ENCODE results near the gene EIF4A3.
"Not testable (repeated sequence)": the region's sequence is repeated elsewhere in the genome, so short reads cannot be mapped to it uniquely, and the experiment has no call there.

The EIF4A3 gene

DNA sequence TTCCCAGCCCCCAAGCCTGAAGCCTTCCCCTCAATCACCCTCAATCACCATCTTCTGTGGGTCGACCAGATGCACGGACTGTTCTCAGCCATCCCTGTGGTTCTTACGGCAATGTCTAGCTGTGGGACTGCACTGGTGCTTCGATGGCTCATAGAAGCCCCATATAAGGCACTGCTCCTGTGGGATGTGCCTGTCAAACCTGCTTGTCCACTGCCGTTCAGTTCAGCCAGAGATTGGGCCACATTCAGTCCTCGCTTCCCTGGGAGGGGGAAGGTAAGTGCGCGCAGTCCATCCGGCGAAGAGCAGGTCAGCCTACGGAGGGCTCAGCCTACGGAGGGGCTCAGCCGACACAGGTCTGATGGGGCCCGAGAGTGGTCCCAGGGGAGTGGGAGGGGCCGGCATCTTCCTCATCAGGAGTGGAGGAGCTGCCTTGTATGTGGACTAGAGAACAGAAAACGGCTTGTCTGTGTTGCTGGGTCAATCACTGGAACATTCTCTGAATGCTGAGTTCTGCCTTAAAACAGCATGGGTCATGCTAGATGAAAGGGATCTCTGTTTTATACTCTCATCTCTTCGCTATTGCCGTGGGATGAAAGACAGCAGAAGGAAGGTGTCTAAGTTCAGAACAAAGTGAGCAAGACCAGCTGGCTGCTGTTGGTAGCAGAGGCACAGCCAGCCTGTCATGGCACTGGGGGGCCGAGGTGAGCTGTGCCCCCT lies 23.0 kb upstream of the EIF4A3 start, which contains the start of gene CARD14:
Gene CARD14 (plus strand): TSS at position 247 of the 717 bp plus-strand sequence. CDS start 11,409 bp downstream, outside the sequence.
- DNase-seq, result no peak

DNA sequence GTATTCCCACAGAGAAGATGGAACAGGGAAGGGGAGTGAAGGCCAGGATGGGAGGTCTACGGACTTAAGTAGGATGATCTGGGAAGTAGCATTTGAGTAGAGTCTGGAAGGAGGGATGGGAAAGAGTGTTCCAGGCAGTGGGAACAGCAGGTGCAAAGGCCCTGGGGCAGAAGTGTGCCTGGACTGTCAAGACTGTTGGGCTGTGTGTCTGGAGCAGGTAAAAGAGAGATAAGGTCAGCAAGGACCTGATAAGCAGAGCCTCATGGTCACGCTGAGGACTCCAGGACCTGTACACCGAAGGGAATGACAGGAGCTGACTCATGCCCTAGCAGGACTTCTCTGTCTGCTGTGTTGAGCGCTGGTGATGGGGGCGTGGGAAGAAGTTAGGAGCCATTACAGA lies 22.2 kb upstream of the EIF4A3 start:
- no peak for DNase-seq

DNA sequence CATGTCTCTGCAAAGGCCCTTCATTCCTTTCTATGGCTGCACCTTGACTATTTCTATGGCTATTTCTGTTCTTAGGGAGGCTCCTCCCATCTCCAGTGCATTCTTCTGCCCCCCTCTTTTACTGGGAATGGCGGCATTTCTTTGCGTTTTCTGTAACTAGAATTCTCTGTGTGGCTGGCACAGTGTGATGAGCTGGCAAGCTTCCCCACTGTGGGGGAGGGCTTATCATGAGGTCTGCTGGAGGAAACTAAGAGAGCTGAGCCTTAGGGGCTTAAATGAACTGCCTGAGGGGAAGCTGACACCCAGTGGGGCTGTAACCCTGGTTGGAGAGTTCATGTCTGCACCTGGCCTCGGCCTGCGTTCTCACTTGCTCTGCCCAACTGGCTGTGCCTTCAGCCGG lies 21.4 kb upstream of the EIF4A3 start:
- no peak for DNase-seq

DNA sequence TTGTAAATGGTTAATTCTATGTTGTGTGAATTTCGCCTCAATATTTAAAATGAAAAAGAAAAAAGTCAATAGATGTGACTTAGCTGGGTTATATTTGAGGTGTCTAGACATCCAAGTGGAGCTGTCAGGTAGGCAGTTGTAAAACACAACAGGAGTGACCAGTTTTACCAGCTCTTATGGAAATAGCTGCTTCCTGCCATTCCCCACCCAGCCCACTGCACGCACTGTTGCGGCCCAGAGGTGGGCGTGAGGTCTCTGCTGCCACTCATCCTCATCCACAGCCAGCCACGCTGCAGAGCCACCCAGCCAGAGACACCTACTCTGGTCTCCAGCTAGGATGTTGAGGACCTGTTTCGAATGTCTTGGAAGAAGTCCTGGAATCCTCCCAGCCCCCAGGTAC lies 19.5 kb upstream of the EIF4A3 start:
- no peak for DNase-seq

DNA sequence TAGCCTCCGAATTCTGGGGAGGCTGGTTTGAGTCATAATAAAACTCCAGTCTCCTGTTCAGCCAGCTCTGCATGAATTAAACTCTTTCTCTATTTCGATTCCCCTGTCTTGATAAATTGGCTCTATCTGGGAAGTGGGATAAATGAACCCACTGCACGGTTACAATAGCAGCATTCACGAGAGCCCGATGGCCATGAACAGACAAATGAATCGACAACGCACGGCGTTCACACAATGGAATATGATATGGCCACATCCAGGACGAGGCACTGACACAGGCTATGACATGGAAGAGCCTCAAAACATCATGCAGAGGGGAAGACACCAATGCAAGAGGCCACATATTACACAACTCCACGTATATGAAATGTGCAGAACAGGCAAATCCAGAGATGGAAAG lies 17.3 kb upstream of the EIF4A3 start:
- no peak for DNase-seq

DNA sequence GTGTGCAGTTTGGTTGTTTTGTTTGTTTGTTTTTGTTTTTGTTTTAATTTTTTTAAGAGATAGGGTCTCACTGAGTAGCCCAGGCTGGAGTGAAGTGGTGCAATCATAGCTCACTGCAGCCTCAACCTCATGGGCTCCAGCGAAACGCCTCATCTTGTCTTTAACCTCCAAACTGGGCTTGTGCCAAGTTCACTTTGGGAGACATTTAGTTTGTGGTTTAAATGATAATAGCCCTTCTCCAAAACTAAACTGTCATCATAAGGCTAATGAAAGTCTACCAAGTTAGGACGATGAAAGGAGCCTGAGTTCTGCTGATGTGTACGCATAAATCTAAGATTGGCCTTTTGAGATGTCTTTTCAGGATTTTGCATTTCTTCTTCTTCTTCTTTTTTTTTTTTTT lies 16.4 kb upstream of the EIF4A3 start:
- no peak for DNase-seq

DNA sequence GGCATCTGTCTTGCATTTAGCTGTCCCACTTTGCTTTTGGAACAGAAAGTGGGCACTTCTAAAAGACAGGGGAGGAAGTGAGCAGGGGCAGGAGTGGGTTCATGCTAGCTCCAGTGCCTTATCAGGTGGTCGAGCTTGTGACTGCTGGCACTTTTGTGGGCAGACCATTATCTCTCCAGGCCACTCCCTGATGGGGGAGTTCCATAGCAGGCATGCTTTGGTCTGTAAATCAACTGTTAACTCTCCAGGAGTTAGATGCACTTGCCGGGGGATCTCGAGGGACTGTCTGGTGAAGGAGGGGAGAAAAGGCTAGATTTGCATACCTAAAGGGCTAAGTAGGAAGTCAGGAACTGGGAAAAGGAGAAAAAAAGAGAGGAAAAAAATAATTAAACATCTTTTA lies 13.6 kb upstream of the EIF4A3 start:
- DNase-seq, result no peak

DNA sequence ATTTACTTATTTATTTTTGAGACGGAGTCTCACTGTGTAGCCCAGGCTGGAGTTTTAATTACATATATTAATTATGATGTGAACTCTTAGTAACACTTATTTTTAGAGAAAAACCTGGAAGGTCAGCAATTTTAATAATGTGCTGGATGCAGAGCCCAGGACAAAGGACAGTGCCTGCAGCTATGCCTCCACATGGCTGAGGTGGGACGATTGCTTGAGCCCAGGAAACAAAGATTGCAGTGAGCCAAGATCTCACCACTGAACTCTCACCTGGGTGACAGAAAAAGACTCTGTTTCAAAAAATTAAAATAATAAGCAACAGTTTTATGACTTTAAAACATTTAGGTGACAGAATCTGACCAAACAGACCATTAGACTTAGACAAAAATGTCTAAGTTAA lies 11.9 kb upstream of the EIF4A3 start:
- DNase-seq, result no peak

DNA sequence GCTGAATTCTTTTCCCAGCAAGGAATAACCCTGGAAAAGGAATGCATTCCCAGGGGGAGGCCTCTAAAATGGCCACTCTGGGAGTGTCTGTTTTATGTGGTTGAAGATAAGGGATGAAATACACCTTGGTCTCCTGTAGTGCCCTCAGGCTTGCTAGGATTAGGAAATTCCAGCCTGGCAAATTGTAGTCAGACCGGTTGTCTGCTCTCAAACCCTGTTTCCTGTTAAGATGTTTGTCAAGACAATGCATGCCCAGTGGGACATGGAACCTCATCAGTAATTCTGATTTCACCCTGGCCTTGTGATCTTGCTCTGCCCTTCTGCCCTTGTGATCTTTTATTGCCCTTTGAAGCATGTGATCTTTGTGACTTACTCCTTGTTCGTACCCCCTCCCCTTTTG lies 8.7 kb upstream of the EIF4A3 start:
- DNase-seq, result not testable (repeated sequence)

DNA sequence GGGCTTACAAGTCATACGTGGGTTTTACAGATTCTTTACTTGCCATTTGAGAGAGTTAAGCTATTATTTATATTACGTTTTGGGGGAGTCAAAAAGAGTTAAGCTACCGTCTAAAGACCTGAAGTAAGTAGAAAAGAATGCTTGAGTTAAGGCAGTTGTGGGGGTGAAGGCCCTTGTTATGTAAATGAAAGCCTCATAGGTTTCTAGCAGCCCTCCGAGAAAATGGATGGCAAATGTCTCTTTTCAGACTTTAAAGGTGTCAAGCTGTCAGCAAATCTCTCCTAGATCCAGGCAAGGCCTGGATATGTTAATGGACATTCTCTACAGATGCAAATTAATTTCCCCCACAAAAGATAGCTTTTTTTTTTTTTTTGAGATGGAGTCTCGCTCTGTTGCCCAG lies 7.2 kb upstream of the EIF4A3 start:
- DNase-seq, result no peak

DNA sequence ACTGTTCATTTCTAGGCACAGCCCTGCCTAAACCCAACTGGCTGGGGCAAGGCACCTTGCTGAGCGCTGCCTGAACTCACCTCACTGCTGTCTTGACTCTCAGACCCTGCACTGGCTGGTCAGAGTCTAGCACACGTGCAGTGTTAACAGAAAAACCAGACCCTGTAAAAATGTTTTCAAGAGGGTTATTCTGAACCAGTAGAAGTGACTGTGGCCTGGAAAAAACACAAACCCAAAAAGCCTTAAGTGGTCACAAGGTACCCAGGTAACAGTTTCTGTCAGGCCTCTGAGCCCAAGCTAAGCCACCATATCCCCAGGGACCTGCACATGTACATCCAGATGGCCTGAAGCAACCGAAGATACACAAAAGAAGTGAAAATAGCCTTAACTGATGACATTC lies 6.1 kb upstream of the EIF4A3 start:
- no peak for DNase-seq

DNA sequence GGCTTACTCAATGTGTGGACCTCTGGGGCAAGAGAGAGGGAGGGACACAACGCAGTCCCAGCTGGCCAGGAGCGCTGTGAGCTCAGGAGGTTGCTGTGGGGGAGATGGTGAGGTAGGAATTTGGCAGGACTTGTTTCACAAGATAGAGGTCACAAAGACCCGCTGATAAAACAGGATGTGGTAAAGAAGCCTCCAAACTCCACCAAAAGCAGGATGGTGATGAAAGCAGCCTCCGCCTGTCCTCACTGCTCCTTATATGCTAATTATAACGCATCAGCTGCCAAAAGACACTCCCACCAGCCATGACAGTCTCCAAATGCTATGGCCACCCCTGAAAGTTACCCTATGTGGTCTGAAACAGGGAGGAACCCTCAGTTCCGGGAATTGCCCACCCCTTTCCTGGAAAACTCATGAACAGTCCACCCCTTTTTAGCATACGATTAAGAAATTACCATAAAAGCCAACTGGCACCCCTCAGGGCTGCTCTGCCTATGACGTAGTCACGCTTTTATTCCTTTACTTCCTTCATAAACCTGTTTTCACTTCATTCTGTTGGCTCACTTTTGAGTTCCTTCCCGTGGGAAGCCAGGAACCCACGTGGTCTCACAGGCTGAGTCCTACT lies 5.3 kb upstream of the EIF4A3 start:
- DNase-seq, result no peak

DNA sequence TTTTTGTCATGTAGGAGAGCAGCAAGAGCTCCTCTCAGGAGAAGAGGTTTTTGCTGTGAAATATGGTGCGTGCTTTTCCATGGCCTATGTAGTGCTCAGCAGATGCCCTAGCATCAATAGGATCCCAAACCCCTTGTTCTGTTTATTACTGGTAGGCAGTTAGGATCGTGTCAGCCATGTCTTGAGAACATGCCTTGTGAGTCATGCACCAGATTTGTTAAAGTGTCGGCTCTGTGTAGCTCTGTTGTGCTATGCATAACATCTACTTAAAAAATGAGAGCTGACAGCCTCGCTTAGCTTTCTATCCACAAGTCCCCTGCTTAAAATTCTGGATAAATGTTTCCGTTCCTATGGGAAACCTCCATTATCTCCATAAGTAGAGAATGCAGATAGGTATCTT lies 4.4 kb upstream of the EIF4A3 start:
- no peak for DNase-seq

DNA sequence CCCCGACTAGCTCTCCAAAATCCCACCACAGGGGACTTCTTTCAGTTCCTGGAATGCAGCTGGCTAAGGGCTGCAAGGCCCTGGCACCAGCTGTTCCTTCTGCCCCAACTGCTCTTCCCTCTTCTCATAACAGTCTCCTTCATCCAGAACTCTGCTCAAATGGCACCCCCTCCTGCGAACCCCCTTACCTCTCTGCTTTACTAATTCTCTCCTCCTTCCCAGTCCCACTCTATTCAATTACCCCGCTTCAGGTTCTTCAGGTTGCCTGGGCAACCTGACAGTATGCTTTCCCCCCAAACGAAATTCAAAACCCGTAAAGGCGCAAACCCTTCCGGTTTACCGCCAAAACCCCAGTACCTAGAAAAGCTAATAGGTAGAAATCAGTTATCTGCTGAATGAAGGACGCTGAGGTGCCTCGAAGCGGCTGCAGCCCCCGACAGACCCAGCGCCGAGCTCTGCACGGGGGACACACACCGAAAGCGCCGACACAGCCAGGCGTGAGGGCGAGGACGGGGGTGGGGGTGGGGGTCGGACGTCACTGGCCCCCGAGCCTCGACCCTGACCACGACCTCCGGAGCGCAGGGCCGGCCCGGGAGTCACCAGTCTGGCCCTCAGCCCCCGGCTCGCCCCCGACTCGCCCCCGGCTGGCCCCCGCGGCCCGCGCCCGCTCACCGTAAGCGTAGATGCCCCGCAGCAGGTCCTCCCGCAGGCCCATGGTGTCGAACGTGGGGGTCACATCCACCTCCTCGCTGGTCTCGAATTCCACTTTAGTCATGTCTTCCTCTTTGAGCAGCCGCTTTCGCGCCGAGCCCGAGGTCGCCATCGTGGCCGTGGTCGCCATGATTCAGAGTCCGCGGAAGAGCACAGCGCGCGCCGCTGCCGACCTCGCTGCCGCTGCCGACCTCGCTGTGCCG lies 550 bp downstream of the EIF4A3 start:
- no peak for DNase-seq

DNA sequence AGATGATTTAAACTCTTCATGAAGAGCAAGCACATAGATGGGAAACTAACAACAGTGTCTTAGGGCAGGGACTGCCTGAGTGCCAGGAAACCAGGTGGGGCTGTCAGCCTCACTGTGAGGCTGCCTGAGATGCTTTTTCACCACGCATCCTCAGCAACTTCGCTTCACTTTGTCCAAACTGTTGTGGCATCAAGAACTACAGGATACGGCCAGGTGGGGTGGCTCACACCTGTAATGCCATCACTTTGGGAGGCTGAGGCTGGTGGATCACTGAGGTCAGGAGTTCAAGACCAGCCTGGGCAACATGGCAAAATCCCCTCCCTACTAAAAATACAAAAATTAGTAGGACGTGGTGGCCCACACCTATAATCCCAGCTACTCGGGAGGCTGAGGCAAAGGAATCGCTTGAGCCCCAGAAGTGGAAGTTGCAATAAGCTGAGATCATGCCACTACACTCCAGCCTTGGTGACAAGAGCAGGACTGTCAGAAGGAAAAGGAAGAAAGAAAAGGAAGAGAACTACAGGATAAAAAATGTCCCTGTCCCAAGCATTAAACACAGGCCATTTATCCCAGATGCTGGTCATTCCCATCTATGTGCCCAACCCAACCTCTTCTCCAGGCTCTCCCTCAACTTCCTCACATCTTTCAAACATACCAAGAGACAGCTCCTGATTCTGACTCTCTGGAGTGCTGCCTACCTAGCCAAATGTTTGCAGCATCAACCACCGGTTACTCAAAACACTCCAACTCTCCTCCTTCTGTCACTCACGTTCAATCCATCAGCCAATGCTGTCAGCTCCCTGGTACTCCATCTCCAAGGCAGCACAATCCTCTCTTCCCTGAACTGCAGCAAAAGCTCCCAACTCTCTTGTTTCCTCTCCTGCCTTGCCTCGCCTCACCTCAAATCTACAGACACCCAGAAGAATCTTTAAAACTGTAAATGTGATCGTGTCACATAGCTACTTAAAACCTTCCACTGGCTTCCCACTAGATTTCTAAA lies 1.6 kb downstream of the EIF4A3 start:
- no peak for DNase-seq

DNA sequence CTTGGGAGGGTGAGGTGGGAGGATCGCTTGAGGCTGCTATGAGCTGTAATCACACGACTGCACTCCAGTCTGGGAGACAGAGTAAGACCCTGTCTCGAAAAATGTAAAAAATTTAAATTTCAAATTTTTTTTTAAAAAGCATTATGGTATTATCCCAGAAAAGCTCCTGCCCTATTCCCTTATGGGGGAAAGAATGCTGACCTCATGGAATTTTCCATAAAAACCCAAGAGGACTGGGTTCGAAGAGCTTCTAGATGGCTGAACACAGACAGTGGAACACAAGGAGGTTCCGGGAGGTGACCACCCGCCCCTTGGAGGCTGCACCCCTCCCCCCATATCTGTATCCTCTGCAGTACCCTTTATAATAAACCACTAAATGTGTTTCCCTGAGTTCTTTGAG lies 4.0 kb downstream of the EIF4A3 start:
- no peak for DNase-seq

DNA sequence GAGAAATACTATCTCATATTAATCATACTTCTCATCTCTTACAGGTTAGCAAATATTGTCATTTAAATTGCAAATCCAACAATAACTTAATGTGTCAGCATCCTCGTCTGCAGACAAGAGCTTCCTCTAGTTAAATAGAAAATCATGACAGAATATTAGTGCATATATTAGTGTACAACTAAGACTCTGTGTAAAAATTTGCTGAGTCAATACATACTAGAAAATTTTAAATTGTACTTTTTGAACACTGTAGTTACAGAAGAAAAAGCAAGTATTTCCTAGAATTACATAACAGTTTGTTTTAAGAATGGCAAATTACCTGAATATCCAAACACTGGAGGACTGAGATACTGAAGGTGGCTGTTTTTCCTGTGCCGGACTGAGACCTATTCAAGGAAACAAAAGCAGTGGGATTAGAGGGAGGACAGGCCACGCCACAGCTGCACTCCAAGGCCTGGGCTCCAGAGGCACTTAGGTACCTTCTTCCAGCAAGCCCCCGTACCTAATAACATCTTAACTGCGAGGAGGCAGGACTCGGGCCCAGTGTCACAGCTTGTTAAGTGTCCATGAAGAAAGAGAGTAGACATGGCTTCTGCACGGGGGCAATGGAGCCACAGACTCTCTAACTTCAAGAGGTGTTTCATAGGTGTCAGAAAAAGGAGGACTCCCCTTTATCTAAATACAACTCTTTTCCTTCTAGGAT lies 5.3 kb downstream of the EIF4A3 start:
- DNase-seq, result no peak

DNA sequence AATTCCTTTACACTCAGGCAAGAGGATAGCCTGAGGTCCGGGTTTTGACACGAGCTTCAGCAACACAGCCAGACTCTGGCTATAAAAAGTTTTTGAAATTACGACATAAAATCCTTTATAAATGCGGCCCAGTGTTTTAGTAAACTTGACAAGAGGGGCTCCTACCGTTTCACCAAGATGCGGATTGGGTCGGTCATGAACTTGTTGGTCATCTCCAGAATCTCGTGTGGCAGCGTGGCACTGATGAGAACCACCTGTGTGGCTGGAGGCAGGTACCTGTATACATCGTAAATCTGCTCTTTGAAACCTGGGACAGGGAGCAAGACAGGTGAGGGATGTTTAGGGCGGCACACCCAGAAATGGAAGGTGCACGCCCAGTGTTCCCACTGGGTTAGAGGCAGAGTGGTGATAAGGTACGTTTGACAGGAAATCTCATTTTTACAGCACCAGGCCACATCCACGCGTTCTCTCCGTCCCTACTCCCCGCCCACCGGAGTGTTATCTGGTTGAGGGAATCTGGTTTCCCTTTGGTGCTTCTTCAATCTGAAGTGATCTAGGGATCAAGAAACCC lies 8.0 kb downstream of the EIF4A3 start:
- DNase-seq, result no peak

DNA sequence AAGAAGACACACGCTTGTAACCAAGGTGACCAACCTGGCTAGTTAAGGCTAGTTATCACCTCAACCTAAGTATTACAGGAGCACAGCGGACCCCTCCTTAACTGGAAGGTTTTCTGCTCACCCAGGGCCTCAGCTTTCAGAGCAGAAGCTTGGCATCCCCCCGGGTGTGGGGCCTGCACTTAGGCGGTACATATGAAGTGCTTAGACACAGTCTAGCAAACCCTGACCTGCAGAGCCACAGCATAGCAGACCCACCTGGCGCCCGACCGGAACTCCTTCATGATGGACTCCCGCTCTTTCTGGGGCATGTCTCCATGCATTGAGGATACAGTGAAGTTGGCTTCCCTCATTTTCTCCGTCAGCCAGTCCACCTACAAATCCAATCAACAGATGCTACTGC lies 9.8 kb downstream of the EIF4A3 start:
- no peak for DNase-seq

DNA sequence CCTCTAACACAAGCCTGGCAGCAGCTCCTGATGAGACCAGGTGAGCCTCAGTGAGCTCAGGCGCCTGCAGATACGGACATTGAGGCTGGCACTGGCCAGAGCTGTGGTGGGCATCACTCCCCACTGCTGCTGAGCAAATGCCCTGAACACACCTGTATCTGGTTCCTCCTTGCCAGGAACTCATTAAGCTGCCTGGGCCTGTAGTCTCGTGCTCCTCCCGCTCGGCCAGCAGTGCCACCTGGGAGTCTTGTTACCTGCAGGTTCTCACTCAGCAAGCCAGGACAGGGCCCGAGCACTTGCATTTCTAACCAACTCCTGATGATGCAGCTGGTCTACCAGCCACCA lies 13.3 kb downstream of the EIF4A3 start:
- no peak for DNase-seq

DNA sequence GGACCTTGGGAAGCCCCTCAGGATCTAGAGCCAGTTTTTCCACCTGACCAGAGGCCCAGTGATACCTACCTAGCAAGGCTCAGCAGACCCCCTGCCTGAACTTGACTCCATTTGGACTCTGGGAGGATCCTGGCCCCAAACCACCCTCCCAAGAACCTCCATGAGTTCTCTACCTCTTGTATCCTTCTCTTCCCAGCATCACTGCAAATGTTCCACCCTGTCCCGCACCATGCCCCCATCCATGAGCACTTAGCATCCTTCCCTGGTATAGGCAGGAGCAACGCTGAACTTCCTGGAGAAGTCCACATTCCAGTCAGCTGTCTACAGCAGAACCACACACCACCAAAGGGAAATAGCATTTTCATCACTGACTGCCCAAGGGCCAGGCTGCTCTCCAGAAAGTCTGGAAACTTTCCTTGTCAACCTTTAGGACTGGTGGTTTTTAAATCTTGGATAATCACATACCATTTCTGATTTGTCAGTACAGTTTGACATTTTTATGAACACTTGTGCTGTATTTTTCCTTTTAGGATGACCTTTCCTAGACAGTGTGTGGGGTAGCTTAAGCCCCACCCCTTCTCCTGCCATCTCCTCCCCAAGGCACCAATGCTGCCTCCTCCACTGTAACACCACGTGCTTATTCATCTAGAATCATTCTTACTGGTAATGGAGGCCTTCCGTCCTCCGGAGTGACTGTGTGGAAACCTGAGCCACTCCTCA lies 13.9 kb downstream of the EIF4A3 start:
- DNase-seq, result no peak

All from GOT3 (cell line).